GM21717 (cell line): ENCODE measurements around the gene KIAA1671.

Source experiments
- ATAC-seq: cut with Tn5 transposase; IDR thresholded peaks from one replicate; pipeline ENCODE4 v1.9.1; 2021; ENCODE audit warnings: mild to moderate bottlenecking, moderate library complexity; ENCODE audit not compliant: unreplicated experiment

KIAA1671 gene

GRCh38 chr22:24977370-24978221, 25.1 kb downstream of the KIAA1671 start:
- ATAC-seq: no peak

GRCh38 chr22:24978308-24978707, 25.8 kb downstream of the KIAA1671 start:
- ATAC-seq: no peak

GRCh38 chr22:24981066-24981465, 28.6 kb downstream of the KIAA1671 start:
- ATAC-seq: no peak

- no peak for ATAC-seq
These were observed 29.1 kb downstream of the KIAA1671 start for GRCh38 chr22:24981656-24982055.

GRCh38 chr22:24982301-24983056, 30.0 kb downstream of the KIAA1671 start:
- no peak for ATAC-seq

GRCh38 chr22:24983151-24983550, 30.6 kb downstream of the KIAA1671 start:
- ATAC-seq: no peak

GRCh38 chr22:24984122-24984521, 31.6 kb downstream of the KIAA1671 start:
- no peak for ATAC-seq

GRCh38 chr22:24985826-24986214, 33.3 kb downstream of the KIAA1671 start:
- no peak for ATAC-seq

GRCh38 chr22:24986816-24987215, 34.3 kb downstream of the KIAA1671 start:
- ATAC-seq: no peak

GRCh38 chr22:24989135-24989534, 36.6 kb downstream of the KIAA1671 start:
- no peak for ATAC-seq

- ATAC-seq: no peak
These were observed 37.0 kb downstream of the KIAA1671 start for GRCh38 chr22:24989541-24989951.

- ATAC-seq: no peak
These were observed 37.9 kb downstream of the KIAA1671 start for GRCh38 chr22:24990344-24990905.

GRCh38 chr22:24992946-24993345, 40.4 kb downstream of the KIAA1671 start:
- no peak for ATAC-seq

GRCh38 chr22:24994070-24994763, 41.7 kb downstream of the KIAA1671 start:
- no peak for ATAC-seq

GRCh38 chr22:24995649-24996180, 43.2 kb downstream of the KIAA1671 start:
- ATAC-seq: no peak

GRCh38 chr22:24996420-24996952, 44.0 kb downstream of the KIAA1671 start:
- ATAC-seq: no peak

- no peak for ATAC-seq
These were observed 44.5 kb downstream of the KIAA1671 start for GRCh38 chr22:24997023-24997422.

GRCh38 chr22:25000686-25001085, 48.2 kb downstream of the KIAA1671 start:
- no peak for ATAC-seq

- no peak for ATAC-seq
These were observed 49.9 kb downstream of the KIAA1671 start for GRCh38 chr22:25002241-25002985.

GRCh38 chr22:25006354-25006753, 53.8 kb downstream of the KIAA1671 start:
- ATAC-seq: no peak
